Adrenal gland (tissue), 5 donors: ENCODE data around the gene ZNF33A.

Experiments
- POLR2A ChIP-seq, 2 donors: fragments of 450-650 bp; IDR thresholded peaks; one replicate each; pipeline ENCODE4 v1.6.1; 2017; ENCODE audit warnings: antibody characterized with exemption in 2 of 2, mild to moderate bottlenecking in 2 of 2, moderate library complexity in 1 of 2
- TF ChIP-seq, protein P1 (sequence below), 6 experiments: fragments of 450-650 bp in 4 of 6; fragments of 200-600 bp in 2 of 6; sonication (generic) in 1 of 6; IDR thresholded peaks; 1 replicate in 5 of 6; 2 replicates in 1 of 6; pipeline versions ENCODE4 v1.5.1 to v1.8.0; 2016 to 2021; ENCODE audit warnings: antibody characterized with exemption in 6 of 6, mild to moderate bottlenecking in 2 of 6, moderate library complexity in 1 of 6
- donor health status: DM: no; HTN: no; CAD: no.

DNA sequence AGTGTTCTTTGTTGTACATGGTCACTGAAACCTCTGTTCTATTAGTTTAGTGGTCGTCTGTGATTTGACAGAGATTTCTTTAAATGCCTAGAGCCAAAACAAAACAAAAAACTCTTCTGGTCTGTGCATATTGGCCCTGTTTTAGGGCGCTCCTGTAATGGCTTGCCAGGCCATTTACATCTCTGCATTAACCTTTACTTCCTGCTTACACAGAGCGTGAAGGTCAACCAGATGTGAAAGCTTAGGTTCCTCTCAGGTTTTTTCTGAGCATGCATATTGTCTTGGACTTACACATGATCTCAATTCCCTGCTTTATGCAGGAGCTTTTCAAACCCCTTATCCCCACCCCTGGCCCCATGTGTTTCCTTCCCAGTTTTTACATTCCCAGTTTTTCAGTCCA, 93.3 kb downstream of the ZNF33A start:
- TF ChIP-seq, protein P1, sequence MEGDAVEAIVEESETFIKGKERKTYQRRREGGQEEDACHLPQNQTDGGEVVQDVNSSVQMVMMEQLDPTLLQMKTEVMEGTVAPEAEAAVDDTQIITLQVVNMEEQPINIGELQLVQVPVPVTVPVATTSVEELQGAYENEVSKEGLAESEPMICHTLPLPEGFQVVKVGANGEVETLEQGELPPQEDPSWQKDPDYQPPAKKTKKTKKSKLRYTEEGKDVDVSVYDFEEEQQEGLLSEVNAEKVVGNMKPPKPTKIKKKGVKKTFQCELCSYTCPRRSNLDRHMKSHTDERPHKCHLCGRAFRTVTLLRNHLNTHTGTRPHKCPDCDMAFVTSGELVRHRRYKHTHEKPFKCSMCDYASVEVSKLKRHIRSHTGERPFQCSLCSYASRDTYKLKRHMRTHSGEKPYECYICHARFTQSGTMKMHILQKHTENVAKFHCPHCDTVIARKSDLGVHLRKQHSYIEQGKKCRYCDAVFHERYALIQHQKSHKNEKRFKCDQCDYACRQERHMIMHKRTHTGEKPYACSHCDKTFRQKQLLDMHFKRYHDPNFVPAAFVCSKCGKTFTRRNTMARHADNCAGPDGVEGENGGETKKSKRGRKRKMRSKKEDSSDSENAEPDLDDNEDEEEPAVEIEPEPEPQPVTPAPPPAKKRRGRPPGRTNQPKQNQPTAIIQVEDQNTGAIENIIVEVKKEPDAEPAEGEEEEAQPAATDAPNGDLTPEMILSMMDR (IDR thresholded peaks at IDR 0.05) = no peak
- TF ChIP-seq POLR2A (IDR thresholded peaks at IDR 0.05) = no peak
